Neural cell (in vitro differentiated cells): Measurements from ENCODE around the gene SRRD.

Experiments used
- CTCF ChIP-seq: fragments of 450-650 bp; IDR thresholded peaks from 2 replicates; pipeline ENCODE4 v1.5.1; 2014; ENCODE audit warnings: antibody characterized with exemption, mild to moderate bottlenecking, moderate library complexity; ENCODE audit not compliant: poor library complexity, severe bottlenecking
- EP300 ChIP-seq: fragments of 450-650 bp; conservative IDR thresholded peaks from 2 replicates; pipeline ENCODE4 v1.6.1; 2014; ENCODE audit warnings: antibody characterized with exemption, mild to moderate bottlenecking, moderate library complexity; ENCODE audit not compliant: poor library complexity, severe bottlenecking
- POLR2AphosphoS5 ChIP-seq: IDR thresholded peaks from 2 replicates; pipeline ENCODE4 v1.6.1; 2012
- RAD21 ChIP-seq: fragments of 450-650 bp; conservative IDR thresholded peaks from 2 replicates; pipeline ENCODE4 v1.6.1; 2014; ENCODE audit warnings: antibody characterized with exemption, mild to moderate bottlenecking, moderate library complexity
- REST ChIP-seq: IDR thresholded peaks from 2 replicates; pipeline ENCODE4 v1.6.1; 2012; ENCODE audit warnings: borderline replicate concordance
- SMC3 ChIP-seq: fragments of 450-650 bp; conservative IDR thresholded peaks from 2 replicates; pipeline ENCODE4 v1.6.1; 2014; ENCODE audit warnings: antibody characterized with exemption, mild to moderate bottlenecking, moderate library complexity; ENCODE audit not compliant: poor library complexity
- TAF1 ChIP-seq: IDR thresholded peaks from 2 replicates; pipeline ENCODE4 v1.6.1; 2012; ENCODE audit warnings: low read depth

GRCh38 chr22:26447584-26448329 is 35.9 kb upstream of the SRRD start:
- no peak for TF ChIP-seq CTCF
- TF ChIP-seq RAD21 = no peak
- TF ChIP-seq REST = no peak
- no peak for TF ChIP-seq POLR2AphosphoS5
- no peak for TF ChIP-seq TAF1
- no peak for TF ChIP-seq SMC3
- TF ChIP-seq EP300 = no peak
